Fibroblast of lung (primary cell): ENCODE measurements around the gene DDX42. TPM values are rescaled to one million over a fixed set of nuclear protein-coding genes. Genes with fewer than 3 reads are reported as not detected.

Source experiments
- DNase-seq, 2 donors: peaks; one replicate each; pipeline versions ENCODE4 v3.0.0 to v3.0.0-alpha.2; 2010; ENCODE audit warnings: low read depth in 2 of 2
- H2AFZ ChIP-seq: 2 replicates; pipeline ENCODE4 v1.5.1; 2012; ENCODE audit warnings: low read length, control low read depth, inconsistent platforms
- H3K27ac ChIP-seq: 2 replicates; pipeline ENCODE4 v1.5.1; 2011; ENCODE audit warnings: low read length, control low read depth; ENCODE audit not compliant: insufficient read depth
- H3K27me3 ChIP-seq: 2 replicates; pipeline ENCODE4 v1.5.1; 2011; ENCODE audit warnings: mild to moderate bottlenecking, low read length; ENCODE audit not compliant: control insufficient read depth, insufficient read depth
- H3K36me3 ChIP-seq: 2 replicates; pipeline ENCODE4 v1.5.1; 2011; ENCODE audit warnings: low read length; ENCODE audit not compliant: control insufficient read depth, insufficient read depth
- H3K4me1 ChIP-seq: 2 replicates; pipeline ENCODE4 v1.5.1; 2011; ENCODE audit warnings: low read length; ENCODE audit not compliant: control insufficient read depth, insufficient read depth; ENCODE audit errors: extremely low read depth
- H3K4me2 ChIP-seq: 2 replicates; pipeline ENCODE4 v1.5.1; 2011; ENCODE audit warnings: low read length, control low read depth; ENCODE audit not compliant: insufficient read depth; ENCODE audit errors: extremely low read depth
- H3K4me3 ChIP-seq, 4 experiments: fragments of 200-600 bp in 1 of 4; sonication (generic) in 1 of 4; replicated peaks in 1 of 4; 2 replicates each; pipeline ENCODE4 v1.5.1; 2011 to 2016; ENCODE audit warnings: low read length in 4 of 4, low read depth in 3 of 4, mild to moderate bottlenecking in 3 of 4, control low read depth in 2 of 4, inconsistent platforms in 1 of 4, mixed read lengths in 1 of 4; ENCODE audit not compliant: insufficient read depth in 1 of 4; ENCODE audit errors: control extremely low read depth in 1 of 4
- H3K79me2 ChIP-seq: 2 replicates; pipeline ENCODE4 v1.5.1; 2012; ENCODE audit warnings: mild to moderate bottlenecking, low read length, inconsistent platforms; ENCODE audit not compliant: control insufficient read depth, insufficient read depth
- H3K9ac ChIP-seq: 2 replicates; pipeline ENCODE4 v1.5.1; 2011; ENCODE audit warnings: mild to moderate bottlenecking, low read length, control low read depth; ENCODE audit not compliant: insufficient read depth
- H3K9me3 ChIP-seq: 2 replicates; pipeline ENCODE4 v1.5.1; 2012; ENCODE audit warnings: low read depth, low read length; ENCODE audit not compliant: control insufficient read depth, insufficient read depth
- H4K20me1 ChIP-seq: 2 replicates; pipeline ENCODE4 v1.5.1; 2011; ENCODE audit warnings: low read length; ENCODE audit not compliant: control insufficient read depth, insufficient read depth; ENCODE audit errors: extremely low read depth
- EZH2 ChIP-seq: IDR thresholded peaks from 2 replicates; pipeline ENCODE4 v1.5.1; 2012; ENCODE audit warnings: low read length, control low read depth, mild to moderate bottlenecking; ENCODE audit errors: missing control alignments
- polyA plus RNA-seq, 2 donors: library from polyadenylated mRNA; depleted of rRNA in 1 of 2; stranded (reverse) in 1 of 2; unstranded in 1 of 2; fragments of >200 nt; gene quantifications; 2 replicates each; pipeline ENCODE4 v1.2.1, GENCODE V29; 2011 to 2012; ENCODE audit warnings: missing spikeins in 1 of 2
- total RNA-seq: library from RNA; depleted of rRNA; stranded (reverse); fragments of >200 nt; gene quantifications from 2 replicates; pipeline ENCODE4 v1.2.1, GENCODE V29; 2014
- TF ChIP-seq, protein P1 (sequence below), 2 donors: IDR thresholded peaks in 1 of 2; conservative IDR thresholded peaks in 1 of 2; 1 replicate in 1 of 2; 2 replicates in 1 of 2; pipeline ENCODE4 v1.5.1; 2011 to 2012; ENCODE audit warnings: low read length in 2 of 2, control low read depth in 1 of 2, inconsistent platforms in 1 of 2, low read depth in 1 of 2, mild to moderate bottlenecking in 1 of 2

The DDX42 gene
- total and polyA plus RNA-seq, 2 donors (not counting 1 experiment from before 2014, with no cell fraction given): 61.8 to 81.5 TPM

GRCh38 chr17:63826468-63827001 lies 52.6 kb downstream of the DDX42 start:
- peak in 1 of 2 donors; percentile 27 for DNase-seq
- TF ChIP-seq, protein P1, sequence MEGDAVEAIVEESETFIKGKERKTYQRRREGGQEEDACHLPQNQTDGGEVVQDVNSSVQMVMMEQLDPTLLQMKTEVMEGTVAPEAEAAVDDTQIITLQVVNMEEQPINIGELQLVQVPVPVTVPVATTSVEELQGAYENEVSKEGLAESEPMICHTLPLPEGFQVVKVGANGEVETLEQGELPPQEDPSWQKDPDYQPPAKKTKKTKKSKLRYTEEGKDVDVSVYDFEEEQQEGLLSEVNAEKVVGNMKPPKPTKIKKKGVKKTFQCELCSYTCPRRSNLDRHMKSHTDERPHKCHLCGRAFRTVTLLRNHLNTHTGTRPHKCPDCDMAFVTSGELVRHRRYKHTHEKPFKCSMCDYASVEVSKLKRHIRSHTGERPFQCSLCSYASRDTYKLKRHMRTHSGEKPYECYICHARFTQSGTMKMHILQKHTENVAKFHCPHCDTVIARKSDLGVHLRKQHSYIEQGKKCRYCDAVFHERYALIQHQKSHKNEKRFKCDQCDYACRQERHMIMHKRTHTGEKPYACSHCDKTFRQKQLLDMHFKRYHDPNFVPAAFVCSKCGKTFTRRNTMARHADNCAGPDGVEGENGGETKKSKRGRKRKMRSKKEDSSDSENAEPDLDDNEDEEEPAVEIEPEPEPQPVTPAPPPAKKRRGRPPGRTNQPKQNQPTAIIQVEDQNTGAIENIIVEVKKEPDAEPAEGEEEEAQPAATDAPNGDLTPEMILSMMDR (conservative IDR thresholded peaks at IDR 0.05 in 1 of 2, IDR thresholded peaks at IDR 0.05 in 1 of 2; ENCODE audit: low read depth in 1 of 2, low read length in 2 of 2): no peak
- TF ChIP-seq EZH2: no peak

GRCh38 chr17:63827002-63827800 lies 53.2 kb downstream of the DDX42 start, which contains the start of the genes FTSJ3 and PSMC5:
Gene FTSJ3 (minus strand): TSS chr17:63827663. CDS start chr17:63826902, 761 bp downstream.
Gene PSMC5 (plus strand): TSS chr17:63827431. CDS start chr17:63827491, 60 bp downstream.
- peaks cover 51% of the 10 kb centered on the region for H3K79me2 ChIP-seq
- H3K36me3 ChIP-seq: peaks cover 44% of the 10 kb centered on the region
- H3K9ac ChIP-seq: peak within 1 kb of the TSS; percentile 92
- H4K20me1 ChIP-seq: no peaks in the 10 kb centered on the region
- H3K4me2 ChIP-seq: peak within 1 kb of the TSS; percentile 89
- peaks cover 8% of the 10 kb centered on the region for H3K4me1 ChIP-seq
- peak; percentile 94 to 96 for DNase-seq
- TF ChIP-seq, protein P1 (conservative IDR thresholded peaks at IDR 0.05 in 1 of 2, IDR thresholded peaks at IDR 0.05 in 1 of 2; ENCODE audit: low read depth in 1 of 2, low read length in 2 of 2): peak; percentile 23 to 51
- TF ChIP-seq EZH2: no peak
- no peaks in the 10 kb centered on the region for H3K27me3 ChIP-seq
- peak within 1 kb of the TSS; percentile 93 for H3K27ac ChIP-seq
- peak within 1 kb of the TSS; percentile 73 for H2AFZ ChIP-seq
- no peaks in the 10 kb centered on the region for H3K9me3 ChIP-seq
- H3K4me3 ChIP-seq: peak within 1 kb of the TSS; percentile 49 to 84 (median 77)

More at GRCh38 chr17:63826468-63827001, 52.6 kb downstream of the DDX42 start:
- Histone ChIP-seq H3K9ac (peak overlapping the region; percentile 92), H3K4me3 (peak overlapping the region; percentile 49 to 84 (median 77)), H3K27ac (peak overlapping the region; percentile 93), H3K27me3 (no peaks in the 10 kb centered on the region), H3K36me3 (peaks cover 48% of the 10 kb centered on the region), H2AFZ (no peak overlapping the region), H4K20me1 (no peaks in the 10 kb centered on the region), H3K4me1 (peaks cover 8% of the 10 kb centered on the region), H3K4me2 (peak overlapping the region; percentile 89), H3K79me2 (peaks cover 51% of the 10 kb centered on the region), H3K9me3 (no peaks in the 10 kb centered on the region)

DNA sequence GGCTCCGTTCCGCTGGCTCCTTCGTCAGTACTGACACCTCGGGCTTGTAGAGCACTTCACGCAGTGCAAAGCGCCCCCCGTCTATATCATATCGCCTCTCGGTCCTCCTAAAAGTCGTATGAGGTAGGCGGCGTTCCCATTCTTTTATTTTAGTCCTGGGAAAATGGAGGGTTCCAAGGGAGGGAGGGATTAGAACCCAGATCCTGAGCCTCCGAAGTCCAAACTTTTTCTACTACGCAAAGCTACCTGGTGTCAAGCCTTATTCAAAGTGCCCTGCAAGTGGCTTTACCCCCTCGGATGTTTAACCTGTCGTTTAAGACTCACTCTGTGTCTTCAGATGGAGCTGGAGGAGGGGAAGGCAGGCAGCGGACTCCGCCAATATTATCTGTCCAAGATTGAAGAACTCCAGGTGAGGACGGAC lies 53.8 kb downstream of the DDX42 start:
- Histone ChIP-seq H3K36me3 (peaks cover 43% of the 10 kb centered on the region), H4K20me1 (no peaks in the 10 kb centered on the region), H3K79me2 (peaks cover 50% of the 10 kb centered on the region)

More for the DNA sequence above, 53.8 kb downstream of the DDX42 start:
- peaks cover 8% of the 10 kb centered on the region for H3K4me1 ChIP-seq
- no peaks in the 10 kb centered on the region for H3K27me3 ChIP-seq
- TF ChIP-seq EZH2: no peak
- TF ChIP-seq, protein P1 (conservative IDR thresholded peaks at IDR 0.05 in 1 of 2, IDR thresholded peaks at IDR 0.05 in 1 of 2; ENCODE audit: low read depth in 1 of 2, low read length in 2 of 2): no peak
- peak overlapping the region; percentile 49 to 84 (median 77) for H3K4me3 ChIP-seq
- no peaks in the 10 kb centered on the region for H3K9me3 ChIP-seq
- H3K4me2 ChIP-seq: peak overlapping the region; percentile 82
- H2AFZ ChIP-seq: no peak overlapping the region
- H3K9ac ChIP-seq: peak overlapping the region; percentile 92
- H3K27ac ChIP-seq: peak overlapping the region; percentile 93
- DNase-seq: no peak
